Measurements from ENCODE around the gene CALML3.
"Not testable (repeated sequence)": the region's sequence is repeated elsewhere in the genome, so short reads cannot be mapped to it uniquely, and the experiment has no call there.

Gene CALML3

DNA sequence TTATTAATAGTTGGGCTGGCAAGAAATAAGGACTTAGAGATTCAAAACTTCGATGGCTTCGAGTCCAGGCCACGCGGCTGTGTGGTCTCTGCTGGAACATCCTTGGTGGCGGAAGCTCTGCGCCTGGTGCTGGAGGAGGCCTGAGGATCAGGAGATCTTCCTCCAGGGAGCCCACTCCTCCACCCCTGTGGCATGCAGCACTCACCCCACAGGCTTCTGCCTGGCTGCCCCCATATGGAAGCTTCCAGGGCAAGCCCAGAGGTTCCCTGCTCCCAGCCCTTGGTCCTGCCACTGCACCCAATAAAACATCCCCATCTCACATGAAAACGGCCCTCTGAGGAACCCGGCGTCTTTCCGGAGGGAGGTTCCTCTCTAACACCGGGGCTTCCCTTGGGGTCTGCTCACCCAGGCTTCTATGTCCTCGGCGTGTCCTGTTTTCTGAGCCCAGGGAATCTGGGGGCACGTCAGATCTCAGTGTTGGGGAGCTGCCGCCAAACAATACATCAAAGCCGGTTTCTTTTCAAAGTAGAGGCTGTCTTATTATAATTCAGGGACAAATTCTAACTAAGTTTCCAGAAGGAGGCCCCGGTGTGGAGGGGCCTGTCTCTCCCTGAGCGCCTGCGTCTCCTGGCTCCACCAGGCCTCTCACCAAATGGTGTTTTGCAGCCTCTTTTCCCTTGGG lies 32.4 kb downstream of the CALML3 start:
- no peak for DNase-seq

DNA sequence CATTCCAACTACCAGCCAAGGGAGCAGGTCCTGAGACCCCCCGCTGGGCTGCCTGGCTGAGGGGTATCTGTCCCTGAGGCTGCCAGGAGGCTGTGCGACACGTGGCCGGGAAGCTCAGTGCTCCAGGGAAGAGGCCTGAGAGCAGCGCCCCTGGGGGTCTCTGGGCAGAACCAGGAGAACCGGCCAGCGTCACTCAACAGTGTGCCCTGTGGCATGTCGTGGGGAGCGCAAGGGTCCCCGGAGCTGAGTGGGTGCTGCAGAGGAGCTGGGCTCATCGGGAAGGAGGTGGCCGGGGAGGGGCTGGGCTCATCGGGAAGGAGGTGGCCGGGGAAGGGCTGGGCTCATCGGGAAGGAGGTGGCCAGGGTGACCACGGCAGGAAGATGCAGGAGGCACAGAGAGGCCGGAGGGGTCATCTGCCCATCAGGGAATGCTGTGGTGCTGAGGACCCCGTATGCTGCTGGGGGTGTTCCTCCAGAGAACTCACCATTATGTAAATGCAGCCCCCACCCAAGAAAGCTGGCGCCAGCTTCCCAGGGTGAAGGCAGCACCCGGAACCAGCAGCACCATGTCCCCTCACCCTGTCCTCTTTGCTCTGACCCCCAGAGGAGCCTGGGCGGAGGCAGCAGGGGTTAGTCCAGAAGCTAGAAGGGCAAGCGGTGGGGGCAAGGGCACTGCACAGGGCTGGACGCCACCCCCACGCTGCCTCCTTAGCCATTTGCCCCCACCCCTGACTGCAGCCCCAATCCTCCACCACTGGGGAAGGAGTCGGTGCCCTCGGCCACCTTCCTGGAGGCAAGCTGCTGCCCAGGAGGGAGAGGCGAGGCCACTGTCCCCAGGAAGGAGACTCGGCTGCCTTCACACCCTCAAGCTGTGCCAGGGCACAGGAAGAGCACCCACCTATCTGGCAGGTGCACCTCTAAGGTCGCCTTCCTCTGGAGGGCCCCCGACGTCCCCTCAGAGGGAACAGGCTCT lies 33.3 kb downstream of the CALML3 start:
- no peak for DNase-seq

DNA sequence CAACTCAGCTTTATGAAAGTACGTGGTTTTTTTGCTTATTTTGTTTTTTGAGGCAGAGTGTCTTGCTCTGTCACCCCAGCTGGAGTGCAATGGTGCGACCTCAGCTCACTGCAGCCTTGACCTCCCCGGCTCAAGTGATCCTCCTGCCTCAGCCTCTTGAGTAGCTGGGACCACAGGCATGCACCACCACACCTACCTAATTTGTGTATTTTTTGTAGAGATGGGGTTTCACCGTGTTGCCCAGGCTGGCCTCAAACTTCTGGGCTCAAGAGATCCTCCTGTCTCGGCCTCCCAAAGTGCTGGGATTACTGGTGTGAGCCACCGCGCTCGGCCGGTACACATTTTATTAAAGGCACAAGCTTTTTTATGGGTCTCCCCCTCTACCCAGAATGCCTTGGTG lies 34.3 kb downstream of the CALML3 start:
- DNase-seq = not testable (repeated sequence)

DNA sequence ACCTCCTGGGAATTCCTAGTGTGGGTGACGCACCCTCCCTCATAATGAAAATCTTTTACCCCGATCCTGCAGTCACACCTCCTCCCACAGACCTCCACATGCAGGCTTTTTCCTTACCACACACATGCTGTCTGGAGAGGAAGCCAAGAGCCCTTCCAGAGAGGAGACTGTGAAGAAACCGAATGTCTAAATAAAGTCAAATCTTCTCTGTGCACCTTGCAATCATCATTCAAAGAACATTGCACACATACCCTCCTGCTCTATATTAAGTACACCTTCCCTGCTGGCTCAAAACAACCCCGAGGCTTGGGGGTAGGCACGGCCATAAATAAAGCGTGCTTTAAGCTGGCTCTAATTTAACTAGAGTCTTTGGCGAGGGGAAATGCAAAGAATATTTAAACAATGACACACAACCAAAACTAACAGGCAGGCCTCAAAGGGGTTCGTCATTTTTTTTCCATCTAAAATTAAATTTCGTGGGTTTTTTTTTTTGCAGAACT lies 34.9 kb downstream of the CALML3 start:
- no peak for DNase-seq

DNA sequence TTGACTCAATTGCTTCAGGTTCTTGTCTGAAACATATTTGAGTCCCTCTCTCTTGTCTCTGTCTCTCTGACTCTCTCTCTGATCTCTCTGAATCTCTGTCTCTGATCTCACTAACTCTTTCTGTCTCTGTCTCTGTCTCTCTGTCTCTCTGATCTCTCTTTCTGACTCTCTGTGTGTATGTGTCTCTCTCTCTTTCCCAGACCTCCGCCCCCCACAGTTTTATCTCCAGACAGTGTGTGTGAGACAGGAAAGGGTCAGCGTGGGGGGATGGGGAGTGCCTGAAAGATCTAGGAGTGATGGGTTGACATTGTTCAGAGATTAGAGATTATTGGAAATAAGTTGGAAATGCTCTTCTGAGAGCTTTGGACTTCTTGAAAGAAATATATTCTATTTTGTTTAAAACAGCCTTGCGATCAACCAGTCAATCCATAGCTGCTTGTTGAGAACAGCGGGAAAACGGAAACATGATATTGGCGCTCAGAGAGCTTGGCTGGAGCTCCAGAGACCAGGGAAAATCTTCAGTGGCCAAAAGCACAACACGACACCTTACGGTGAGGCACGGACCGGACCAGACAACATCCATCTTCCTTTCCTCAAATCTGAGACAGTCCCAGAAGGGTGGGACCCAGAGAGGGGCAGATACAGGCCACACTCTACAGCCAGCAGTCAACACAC lies 35.5 kb downstream of the CALML3 start:
- DNase-seq = no peak

DNA sequence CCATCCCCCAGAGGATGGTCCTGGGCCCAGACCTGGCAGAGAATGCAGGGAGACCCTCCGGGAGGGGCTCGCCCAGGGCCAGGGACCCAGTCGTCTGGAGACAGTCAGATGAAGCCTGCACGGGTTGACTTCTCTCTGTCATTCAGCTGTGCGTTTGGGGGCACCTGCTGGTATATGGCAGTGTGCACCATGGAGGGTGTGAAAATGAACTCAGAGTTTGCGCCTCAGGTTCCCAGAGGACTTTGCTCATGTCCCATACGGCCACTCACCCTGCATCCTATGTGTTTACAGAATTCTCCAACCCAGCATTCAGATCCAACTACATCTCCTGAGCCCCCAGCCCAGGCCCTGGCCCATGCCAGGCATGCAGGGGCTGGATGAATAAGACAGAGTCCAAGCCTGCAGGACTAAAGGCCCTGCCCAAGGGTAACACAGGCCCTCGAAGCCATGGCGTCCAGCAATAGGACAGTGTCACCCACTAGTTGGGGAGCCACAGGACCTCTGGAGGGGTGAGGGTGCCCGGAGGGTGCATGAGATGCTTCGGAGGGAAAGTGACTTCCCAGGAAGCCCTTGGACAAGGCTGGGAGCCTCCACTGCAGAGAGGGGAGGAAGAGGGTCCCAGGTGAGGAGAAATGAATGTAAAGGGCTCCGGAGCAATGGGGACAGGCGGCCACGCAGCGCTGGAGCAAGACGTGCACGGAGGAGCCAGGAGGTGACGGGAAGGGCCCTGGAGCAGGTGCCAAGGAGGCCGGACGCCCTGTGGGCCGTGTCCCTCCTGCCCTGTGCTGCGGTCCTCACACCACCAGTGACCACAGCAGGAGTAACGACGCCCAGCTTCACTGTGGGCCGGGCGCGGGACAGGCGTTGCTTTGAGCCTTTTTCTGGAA lies 36.3 kb downstream of the CALML3 start:
- DNase-seq = no peak

DNA sequence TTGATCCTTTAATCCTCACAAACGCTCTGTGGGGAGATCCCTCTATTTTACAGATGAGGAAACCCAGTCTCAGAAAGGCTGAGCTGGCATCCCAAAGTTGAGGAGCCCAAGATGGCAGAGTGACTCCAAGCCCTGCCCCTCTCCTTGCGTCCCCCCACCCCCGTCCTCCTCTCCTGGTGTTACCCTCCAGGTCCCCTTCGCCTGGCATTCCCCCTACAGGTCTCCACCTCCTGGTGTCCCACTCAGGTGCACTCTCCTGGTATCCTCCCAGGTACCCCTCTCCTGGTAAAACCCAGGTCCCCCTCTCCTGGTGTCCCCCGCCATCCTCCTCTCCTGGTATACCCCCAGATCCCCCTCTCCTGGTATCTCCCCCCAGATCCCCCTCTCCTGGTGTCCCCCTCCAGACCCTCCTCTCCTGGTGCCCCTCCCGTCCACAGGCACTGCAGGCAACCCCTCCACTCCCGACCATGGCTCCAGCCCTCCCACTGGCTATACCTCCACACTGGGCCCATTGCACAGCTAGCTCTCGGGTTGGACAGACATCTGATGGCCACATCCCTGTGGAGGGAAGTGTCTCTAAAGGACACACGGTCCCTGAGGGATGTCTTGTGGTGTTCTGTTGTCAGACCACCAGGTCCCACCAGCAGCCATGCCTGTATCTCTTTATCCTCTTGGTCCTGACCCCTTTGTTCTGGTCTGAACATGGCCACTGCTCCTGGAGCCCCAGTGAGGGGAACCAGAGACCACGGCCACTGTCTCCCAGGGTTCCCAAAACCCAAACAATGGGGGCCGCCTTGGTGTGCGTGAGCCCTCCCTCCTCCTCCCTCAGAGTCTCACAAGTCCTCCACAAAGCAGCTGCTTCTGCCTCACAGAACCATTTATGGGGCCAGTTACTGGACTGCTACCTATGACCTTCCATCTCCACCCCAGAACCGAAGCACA lies 37.2 kb downstream of the CALML3 start:
- no peak for DNase-seq

DNA sequence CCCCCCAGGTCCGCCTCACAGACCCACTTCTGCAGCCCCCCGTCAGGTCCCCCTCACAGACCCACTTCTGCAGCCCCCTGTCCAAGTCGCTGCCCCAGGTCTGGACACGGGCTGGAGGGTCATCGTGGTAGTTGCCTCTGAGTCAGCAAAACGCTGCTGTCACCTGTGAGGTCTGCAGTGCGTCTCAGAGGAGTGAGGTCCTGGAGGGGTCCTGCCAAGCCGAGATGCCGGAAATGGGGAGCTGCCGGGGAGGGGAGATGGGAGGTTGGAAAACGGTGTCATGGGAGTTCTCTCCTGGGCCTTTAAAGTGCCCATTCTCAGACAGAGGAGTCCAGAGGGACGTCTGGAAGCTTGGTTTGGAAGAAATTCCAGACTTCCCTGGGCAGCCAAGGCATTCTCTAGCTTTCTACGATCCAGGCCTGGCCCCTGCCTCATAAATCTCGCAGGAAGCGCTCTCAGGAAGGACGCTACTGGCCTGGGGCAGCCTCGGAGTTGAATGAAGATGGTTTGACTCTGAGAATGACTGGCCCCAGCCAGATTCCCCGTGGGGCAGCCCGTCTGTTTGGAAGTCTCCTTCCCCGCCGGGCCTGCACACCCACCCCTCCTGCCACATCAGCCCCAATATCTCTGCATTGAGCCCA lies 38.7 kb downstream of the CALML3 start:
- no peak for DNase-seq

DNA sequence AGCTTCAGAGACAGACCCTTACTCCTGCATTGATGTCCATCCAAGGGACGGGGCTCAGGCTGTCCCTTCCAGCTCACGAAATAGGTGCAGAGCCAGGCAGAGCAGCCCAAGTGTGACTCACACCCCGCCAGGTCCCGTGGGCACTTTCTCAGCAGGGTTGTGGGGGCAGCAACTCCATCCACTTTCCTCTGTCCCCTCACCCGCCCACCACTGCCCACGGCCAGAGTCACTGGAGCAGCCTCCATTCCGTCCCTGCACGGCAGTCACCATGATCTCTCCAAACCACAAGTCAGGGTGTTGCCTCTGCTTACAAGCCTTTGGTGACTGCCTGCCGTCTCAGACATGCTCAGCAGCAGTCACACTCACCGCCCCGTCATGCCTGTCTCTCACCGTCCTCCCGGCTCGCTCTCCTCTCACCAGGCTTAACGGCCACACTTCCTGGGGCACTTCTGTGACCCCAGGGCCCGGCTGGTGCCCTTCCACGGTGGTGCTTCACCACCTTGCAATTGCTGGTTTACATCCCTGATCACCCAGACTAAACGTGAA lies 39.3 kb downstream of the CALML3 start:
- DNase-seq = no peak

DNA sequence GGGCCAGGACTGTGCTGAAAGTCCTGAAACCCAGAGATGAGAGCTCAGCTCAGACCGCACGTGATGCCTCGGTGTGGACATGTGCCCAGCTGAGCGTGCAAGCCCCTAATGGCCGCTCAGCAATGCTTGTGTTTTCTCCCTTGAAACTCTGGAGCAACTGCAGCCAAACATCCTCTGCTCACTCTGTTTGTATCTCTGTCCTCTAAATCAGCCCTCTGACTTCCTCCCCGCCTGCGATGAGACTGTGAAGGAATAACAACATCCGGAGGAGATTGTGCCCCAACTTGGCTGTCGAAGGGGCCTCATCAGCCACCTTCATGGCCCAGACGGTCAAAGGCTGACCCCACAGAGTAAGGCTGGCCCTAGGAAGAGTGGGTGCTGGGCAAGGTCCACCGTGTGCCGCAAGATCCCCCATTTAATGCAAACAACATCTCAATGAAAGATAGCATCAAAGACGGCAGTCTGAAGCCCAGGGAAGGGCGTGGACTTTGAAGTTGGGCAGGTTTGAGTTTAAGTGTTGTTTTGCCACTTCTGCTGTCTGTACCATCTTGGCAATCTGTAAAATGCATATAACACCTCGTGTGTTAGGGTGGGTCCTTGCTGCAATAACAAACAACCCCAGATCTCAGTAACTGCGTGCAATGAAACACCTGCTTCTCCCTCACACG lies 39.9 kb downstream of the CALML3 start:
- DNase-seq = no peak

DNA sequence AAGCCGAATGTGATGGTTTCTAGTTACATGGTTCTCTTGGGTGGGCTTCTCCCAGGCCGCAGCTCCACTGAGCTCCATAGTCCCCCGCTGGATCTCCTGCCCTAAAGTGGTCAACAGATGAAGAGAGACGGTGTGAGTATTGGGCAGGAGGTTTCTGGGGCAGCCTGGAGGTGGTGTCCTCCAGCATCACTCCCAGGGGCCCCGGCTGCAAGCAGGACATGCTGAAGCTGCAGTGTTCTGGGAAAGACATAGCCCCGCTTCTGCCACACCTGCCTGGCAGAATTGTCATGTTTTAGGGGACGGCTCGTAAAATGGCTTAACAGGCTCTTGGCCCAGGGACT lies 40.4 kb downstream of the CALML3 start:
- no peak for DNase-seq

DNA sequence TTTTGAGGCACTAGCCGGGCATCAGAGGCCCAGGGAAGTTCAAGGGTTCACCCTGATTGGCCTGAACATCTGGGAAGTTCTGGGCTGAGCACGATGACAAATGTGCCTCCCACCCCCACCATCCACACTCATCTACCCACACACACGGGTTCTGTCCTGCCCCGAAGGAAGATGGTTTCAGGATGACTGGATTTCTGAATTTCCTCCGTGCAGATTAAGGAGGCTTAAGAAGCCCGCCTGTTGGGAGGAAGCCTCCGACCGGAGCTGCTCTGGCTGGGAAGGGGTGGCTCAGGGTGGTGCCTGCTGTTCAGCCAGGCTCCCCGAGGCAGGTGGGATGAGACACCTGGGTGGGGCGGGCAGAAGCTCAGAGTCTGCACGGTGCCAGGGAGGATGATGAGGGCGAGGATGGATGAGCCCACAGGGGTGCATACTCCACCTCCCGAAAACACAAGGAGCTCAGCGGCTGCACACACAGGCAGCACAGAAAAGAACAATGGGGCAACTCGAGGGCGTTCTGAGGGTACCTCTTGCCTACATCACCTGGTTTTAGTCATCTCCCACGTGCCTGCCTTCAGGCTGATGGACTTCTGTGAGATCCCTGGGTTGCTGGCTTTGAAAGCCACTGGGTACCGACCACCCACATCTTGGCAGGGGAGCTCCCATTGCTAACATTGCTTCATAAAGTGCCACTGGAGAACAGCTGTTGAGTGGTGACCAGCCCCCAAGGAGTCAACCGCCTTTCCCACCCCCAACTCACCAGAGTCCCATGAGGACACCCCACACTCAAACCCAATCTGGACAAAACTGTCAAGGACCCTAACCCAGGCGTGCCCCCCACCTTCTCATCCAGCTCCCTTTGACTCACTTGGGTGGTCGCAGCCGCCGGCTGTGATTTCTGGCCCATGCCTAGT lies 41.2 kb downstream of the CALML3 start:
- DNase-seq = peak in 1 of 4 experiments; percentile 26

DNA sequence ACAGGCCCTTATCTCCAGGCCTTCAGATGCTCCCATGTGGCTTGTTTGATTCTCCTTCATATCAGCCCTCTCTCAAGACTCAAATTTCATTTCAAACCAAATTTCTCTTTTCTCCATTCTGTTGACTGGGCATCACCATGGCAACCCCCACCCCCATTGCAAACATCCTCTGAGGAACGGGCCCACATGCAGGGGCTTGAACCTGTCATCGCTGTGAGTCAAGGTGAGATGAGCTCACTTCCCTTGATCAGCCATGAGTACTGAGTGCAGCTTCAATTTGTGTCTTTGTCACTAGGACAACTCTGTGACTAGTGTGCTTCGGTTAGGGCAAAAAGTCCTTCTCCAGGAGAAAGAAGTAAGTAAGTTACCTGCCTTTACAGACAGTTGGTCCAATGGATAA lies 41.9 kb downstream of the CALML3 start:
- peak in 1 of 4 experiments; percentile 16 for DNase-seq

DNA sequence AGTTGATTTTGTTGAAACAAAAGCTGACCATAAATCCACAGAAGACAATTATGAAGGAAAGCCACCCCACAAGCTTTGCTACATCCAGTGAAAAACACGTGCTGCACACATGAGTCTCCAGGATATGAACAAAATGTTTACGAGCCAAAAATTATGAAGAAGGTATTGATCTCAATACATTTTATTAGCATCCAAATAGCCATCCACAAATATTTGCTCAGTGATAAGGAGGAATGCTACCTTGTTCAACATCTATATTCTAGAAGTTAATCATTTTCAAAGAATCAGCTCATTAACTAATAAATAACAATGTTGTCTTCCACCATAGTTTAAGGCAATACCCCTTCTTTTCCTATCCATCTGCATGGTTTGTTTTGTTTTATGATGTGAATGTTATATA lies 42.7 kb downstream of the CALML3 start:
- DNase-seq = no peak

DNA sequence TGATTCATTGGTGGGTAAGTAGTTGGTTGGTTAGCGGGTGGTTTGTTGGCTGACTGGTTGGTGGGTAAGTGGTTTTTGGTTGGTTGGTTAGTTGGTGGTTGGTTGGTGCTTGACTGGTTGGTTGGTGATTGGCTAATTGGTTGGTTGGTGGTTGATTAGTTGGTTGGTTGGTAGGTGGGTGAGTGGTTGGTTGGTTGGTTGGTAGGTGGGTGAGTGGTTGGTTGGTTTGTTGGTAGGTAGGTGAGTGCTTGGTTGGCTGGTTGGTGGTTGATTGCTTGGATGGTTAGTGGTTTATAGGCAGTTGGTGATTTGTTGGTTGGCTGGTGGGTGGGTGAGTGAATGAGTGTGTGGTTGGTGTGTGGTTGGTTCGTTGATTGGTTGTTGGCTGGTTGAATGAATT lies 44.2 kb downstream of the CALML3 start:
- DNase-seq = no peak

DNA sequence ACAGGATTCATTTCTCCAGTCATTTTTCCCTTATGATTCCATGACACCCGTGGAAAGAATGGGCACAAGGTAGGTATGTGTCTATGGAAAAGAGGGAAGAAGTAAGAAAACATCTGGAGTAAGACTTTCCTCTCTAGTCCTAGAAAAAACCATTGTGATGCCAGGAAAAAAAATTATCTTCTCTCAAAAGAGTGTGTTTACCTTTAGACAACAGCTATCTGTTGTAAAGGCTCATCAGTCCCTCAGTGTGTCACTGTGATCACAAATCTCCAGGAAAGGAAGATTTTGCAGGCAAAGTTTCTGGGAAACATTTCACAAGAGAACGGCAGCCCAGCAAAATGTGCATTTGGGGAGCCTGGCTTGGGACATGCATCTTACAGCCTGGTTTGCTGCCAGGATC lies 44.8 kb downstream of the CALML3 start:
- no peak for DNase-seq

DNA sequence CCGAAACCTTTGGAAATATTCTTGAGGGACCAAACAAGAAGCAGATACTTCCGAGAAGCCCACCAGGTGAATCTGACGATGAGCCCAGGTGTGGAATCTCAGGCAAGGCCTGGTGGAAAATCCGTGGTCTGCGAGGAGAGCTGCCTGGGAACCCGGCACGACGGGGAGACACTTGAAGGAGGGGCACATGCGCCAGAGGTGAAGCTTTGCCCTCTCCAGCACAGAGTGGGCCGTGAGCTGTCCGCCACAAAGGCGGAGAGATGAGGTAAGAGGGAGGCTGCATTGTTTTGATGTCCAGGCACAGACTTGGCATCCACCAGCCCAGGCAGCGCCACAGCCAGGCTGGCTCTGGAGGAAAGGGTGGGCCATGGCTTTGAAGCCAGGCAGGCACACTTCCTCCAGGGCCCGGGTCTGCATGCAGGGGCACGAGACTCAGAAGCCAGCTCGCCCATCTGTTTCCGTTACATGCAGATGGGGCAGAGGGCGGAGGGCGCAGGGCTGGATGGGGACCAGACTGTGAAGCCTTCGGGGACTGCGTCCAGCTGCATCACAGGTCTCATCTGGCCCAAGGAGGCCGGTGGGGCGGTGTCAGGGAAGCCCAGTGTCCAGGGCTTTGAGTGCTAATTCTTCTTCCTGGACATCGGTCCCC lies 45.4 kb downstream of the CALML3 start:
- DNase-seq = no peak

All from suppressor macrophage (primary cell).